ENCODE results near the gene RAB20.
"Not testable (repeated sequence)": the region's sequence is repeated elsewhere in the genome, so short reads cannot be mapped to it uniquely, and the experiment has no call there.

Gene RAB20

DNA sequence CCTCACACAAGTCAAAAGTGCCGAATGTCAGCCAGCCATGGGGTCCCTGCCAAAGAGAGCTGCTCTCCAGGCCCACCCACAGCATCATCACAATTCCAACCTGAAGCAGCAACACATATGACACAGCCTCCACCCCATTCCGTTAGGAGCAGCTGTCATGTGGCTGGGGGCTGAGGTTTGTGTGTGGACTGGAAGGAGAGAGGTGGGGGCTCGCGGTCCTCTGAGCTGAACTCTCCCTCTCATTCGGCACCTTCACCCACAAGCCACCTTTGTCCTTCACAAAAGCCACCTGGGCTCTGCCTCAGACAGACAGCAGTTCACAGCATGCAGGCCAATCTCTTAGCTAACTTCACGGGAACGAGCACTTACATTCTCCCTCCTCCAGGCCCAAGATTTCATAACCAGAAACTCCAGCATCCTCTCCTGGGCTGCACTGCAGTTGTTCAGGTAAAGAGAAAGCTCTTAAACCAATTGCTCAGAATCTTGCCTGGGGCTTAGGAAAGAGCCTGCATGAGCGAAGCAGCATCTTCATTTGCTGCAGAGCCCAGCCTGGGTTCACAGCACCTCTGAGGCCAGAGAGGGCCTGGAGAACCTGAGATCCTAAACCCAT, 7.2 kb downstream of the RAB20 start:
- no peak for DNase-seq (ENCODE audit: low spot score)

GRCh38 chr13:110553417-110553816, 8.1 kb downstream of the RAB20 start:
- DNase-seq (ENCODE audit: low spot score): no peak

DNA sequence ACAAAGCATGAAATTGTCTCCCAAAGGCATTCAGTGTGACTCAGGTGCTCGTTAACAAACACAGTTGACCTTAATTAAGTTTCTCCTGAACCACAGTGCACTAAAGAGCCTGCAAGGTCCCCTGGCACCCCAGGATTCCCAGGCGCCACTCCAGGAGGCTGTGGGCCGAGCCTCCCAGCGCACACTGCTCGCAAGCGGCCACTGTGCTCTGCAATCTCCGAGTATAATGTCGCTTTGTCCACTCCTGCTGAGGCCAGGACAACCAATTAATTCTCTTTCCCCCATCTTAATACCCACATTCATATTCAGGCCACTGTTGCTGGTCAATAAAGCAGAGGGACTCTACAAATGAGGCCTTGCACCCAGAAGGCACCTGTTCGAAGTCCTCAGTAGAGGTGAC, 8.8 kb downstream of the RAB20 start:
- DNase-seq (ENCODE audit: low spot score): no peak

DNA sequence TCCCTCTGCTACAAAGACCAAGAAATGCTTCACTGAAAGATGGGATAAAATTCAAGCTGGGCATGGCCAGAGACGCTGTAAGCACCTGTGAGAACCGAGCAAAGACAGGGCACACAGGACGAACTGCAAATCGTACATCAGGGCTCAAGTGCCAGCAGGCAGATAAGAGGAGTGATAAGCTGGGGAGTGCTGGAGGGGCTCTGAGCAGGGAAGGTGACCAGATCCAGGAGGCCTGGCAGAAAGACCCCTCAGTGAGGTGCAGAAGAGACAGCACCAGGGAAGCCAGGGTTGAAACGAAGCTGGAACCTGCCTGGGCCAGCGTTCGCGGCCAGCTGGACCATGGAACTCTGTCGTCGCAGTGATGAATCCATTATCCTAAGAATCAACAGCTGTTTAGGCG, 10.2 kb downstream of the RAB20 start:
- no peak for DNase-seq (ENCODE audit: low spot score)

- no peak for DNase-seq (ENCODE audit: low spot score)
These were observed 11.7 kb downstream of the RAB20 start for GRCh38 chr13:110549795-110550160.

- no peak for DNase-seq (ENCODE audit: low spot score)
These were observed 12.4 kb downstream of the RAB20 start for GRCh38 chr13:110548891-110549794.

DNA sequence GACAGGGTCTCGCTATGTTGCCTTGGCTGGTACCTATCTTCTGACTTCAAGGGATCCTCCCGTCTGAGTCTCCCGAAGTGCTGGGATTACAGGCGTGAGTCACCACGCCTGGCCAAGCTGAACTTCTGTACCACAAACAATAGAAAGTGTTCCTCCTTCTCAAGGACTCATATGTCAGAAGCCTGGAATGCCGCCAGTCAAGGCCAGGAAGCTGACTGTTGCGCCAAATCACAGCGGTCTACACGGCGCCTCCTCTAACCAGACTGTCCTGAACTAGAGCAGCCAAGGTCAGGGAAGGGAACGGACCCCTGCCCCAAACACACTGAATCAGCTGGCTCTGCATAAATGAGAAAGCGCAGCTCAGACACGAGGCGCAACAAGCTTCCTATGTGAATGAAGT, 14.6 kb downstream of the RAB20 start:
- no peak for DNase-seq (ENCODE audit: low spot score)

DNA sequence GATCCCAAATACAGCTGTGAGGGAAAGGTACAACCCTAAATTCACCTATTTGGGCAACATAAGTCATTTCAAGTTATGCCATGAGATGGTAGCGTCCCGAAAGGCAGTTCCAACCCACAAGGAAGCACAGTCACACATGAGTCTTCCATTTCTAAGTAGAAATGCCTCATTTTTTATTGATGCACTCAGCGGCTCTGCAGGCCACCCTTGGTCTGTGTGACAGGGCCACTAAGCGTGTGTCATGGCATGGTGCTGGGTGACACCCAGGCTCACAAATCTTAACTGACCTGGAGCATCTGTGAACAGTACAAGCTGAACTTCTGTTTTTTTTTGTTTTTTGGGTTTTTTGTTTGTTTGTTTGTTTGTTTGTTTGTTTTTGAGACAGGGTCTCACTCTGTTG, 15.1 kb downstream of the RAB20 start:
- no peak for DNase-seq (ENCODE audit: low spot score)

DNA sequence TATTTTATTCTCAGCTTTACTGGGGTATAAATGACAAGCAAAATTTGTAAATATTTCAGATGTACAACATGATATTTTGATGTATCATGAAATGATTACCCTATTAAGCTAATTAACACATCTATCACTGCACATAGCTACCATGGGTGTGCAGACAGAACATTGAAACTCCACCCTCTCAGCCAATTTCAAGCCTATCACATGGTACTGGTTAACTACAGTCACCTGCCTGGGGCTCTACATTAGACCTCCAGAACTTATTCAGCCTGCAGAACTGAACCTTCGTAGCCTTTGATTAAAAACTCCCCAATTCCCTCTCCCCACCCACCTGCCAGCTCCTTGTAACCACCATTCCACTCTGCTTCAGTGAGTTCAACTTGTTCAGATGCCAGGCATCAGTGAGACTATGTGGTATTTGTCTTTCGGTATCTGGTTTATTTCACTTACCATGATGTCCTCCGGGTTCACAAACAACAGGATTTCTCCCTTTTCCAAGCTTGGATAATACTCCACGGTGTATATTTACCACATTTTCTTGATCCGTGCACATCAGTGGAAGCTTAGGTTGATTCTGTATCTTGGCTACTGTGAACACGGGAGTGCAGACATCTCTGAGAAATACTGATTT, 19.2 kb downstream of the RAB20 start:
- no peak for DNase-seq (ENCODE audit: low spot score)

DNA sequence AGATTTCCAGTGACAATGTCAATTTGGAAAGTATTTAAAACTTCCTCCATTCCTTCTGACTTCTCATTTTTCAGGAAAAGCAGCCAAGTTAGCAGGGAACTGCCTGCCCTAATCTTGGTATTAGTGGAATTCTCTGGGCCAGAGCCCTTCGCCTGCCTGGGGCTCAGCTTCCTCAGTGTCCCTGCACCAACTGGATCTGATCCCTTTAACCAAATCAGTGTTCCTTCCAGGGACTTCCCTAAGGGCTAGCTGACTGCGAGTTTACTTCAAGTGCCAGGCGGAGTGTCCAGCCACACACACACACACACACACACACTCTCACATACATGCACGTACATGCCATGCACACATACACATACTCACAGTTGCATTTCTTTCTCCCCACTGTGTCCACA, 20.0 kb downstream of the RAB20 start:
- no peak for DNase-seq (ENCODE audit: low spot score)

GRCh38 chr13:110540871-110541525, 20.5 kb downstream of the RAB20 start:
- no peak for DNase-seq (ENCODE audit: low spot score)

DNA sequence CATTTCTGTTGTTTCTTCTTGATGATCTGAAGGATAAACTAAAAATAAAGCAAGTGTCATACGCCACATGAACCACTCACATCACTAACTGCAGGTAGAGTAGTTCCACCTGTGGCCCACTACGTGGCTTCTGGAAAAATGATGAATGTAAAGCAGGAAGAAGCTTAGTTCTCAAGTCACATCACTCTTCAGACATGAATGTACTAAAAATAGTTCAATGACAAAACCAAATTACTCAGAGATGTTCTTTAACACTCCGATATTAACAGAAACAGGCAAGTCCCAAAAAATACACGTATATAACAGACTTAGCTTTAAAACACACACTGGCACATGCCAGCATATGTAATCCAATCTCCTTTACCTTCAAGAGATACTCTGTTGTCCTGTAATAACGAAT, 21.6 kb downstream of the RAB20 start:
- DNase-seq (ENCODE audit: low spot score): no peak

DNA sequence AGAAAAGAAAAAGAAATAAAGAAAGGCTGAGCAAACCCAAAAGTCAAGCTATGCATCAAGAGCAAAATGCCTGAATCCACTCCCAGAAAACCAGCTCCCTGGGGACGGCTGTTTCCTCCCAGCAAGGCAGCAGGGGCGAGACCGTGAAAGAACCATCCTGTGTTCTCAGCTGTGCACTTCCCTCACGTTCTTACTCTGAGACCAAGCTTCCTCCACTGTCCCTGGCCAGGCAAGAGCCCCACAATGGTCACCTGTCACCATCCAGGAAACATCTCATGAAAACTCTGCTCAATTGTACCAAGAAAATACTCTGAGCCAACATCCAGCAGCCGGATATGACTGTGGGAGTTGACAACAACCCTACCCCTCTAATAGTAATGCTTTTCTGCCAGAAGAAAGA, 22.9 kb downstream of the RAB20 start:
- no peak for DNase-seq (ENCODE audit: low spot score)

DNA sequence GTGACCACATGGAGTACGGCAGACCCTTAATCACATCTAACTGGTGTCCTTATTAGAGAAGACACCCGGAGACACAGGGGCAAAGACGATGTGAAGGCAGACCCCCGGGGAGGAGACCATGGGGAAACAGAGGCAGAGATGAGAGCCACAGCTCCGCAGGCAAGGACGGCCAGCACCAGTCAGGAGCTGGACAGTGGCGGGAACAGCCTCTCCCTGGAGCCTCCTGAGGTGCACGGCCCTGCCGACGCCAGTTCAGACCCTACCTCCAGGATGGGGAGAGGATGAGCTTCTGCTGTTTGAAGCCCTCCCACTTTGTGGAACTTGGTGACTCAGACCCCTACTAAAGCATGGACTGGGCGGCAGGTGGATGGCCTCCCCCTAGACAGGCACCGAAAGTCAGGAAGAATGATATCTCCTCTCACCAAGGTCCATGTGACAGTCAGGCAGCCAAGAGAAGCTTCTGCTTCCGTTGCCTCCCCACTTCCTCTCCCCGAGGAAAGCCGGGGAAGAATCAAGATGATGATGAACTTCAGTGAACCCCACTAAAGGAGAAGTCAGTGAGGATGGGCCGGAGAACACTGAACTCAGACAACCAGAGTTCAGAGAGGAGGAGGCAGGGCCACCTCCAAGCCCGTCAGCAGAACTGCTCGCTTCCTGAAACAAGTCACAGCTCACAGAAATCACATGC, 25.4 kb downstream of the RAB20 start:
- peak; percentile 39 for DNase-seq (ENCODE audit: low spot score)

GRCh38 chr13:110535526-110535925, 26.0 kb downstream of the RAB20 start:
- DNase-seq (ENCODE audit: low spot score): no peak

DNA sequence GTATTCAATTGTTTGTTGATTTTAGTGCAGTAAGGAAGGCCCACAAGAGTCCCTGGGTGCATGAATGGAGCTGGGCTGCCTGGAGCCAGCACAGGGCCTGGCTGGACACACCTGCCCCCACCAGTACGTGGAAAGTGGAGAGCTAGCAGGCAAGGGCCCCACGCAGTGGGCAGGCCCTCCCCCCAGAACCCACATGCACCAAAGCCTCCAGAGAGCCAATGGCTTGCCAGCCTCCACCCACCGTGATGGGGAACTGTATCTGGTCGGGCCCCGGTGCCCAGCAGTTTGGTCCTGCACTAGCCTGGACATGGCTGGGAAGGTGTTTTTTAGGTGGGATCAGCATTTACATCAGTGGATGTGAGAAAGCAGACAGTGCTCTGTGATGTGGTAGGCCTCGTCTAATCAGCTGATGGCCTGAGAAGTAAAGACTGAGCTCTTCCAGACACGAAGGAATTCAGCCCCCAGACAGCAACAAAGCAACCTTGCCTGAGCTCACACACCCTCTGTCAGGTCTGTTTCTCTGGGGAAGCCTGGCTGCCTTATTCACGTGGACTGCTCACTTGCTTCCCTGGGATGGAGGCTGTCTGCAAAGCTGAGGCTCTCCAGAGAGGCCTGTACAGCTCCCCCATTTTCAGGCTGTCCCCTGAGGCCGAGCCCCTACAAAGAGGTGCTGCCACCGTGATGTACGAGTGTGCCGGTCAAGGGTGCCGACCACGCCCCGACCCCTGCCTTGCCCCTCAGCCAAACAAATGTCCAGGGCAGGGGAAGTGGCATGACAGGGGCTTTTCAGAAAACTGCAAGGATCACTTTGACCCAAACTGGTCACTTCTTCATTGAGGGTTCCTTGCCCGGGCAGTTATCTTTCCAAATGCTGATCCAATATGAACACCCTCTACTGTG, 27.5 kb downstream of the RAB20 start:
- DNase-seq (ENCODE audit: low spot score): no peak

DNA sequence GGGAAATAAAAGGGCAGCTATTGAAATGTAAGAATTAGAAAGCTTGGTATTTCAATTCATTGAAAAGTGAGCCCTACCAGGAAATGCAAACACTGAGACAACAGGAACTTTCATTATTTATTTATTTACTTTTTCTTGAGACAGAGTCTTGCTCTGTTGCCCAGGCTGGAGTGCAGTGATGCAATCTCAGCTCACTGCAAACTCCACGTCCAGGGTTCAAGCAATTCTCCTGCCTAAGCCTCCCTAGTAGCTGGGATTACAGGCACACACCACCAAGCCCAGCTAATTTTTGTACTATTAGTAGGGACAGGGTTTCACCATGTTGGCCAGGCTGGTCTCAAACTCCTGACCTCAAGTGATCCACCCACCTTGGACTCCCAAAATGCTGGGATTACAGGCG, 29.3 kb downstream of the RAB20 start:
- not testable (repeated sequence) for DNase-seq (ENCODE audit: low spot score)

DNA sequence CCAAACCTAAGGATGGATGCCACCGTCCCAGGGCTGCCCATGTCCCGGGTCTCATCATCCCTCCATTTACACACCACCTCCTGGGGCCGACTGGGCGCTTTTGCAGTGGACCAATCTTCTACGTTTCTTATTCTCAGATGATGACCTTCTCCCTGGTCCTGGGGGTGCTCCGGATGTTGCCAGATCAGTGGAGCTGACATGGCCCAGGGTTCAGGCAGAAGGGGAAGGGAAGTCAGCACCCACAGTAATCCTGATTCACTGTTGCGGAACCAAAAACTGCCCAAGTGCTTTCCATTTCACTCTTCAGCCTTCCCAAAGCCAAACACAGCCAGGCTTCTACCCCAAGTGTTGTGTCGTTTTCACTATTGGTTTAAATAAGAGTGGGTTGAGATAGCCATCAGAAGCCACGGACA, 29.8 kb downstream of the RAB20 start:
- no peak for DNase-seq (ENCODE audit: low spot score)

DNA sequence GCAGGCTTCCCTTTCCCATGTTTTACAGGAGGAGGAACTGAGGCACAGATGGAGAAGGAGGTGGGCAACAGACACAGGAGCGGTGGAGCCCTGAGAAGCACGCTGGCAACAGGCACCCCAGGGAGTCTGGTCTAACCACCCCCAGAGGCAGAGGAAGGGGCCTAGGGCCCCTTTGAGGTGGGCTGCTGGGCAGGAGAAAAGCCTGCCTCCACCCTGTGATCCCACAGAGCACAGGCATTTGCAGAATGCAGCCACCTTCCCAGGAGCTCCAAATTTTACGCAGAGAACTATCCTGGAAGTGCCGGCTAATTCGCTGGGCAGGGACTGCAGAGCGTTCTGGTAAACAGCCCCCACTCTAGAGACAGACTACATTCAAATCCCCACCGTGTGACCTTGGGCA, 30.4 kb downstream of the RAB20 start:
- DNase-seq (ENCODE audit: low spot score): no peak

DNA sequence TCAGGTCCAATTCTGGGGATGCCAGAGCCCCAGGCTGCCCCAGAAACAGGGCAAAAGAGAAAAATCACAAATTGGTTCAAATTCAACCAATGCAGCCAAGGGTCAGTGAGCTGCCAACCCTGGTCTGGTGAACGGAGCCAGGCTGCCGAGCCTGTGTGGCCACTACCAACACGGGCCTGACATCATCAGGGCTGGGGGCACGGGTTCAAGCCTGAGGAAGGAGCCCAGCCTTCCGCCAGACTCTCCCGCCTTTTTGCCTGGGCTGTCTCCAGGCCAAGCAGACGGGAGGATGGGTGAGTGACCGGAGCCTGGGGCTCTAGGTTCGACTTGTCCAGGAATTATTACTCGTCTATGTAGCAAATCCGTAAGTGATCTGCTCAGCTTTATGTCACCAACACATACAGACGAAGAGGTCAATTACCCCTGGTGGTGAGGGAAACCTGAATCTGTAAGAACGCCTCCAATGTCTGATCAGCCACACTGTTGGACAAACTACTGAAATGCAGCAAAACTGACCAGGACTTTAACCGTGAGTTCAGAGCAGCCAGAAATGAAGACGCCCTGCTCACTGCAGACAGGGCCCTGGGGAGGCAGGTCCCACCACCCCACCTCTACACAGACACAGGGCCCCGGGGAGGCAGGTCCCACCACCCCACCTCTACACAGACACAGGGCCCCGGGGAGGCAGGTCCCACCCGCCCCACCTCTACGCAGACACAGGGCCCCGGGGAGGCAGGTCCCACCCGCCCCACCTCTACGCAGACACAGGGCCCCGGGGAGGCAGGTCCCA, 31.8 kb downstream of the RAB20 start:
- no peak for DNase-seq (ENCODE audit: low spot score)
